ENCODE results near the gene USF3.

USF3 gene

DNA sequence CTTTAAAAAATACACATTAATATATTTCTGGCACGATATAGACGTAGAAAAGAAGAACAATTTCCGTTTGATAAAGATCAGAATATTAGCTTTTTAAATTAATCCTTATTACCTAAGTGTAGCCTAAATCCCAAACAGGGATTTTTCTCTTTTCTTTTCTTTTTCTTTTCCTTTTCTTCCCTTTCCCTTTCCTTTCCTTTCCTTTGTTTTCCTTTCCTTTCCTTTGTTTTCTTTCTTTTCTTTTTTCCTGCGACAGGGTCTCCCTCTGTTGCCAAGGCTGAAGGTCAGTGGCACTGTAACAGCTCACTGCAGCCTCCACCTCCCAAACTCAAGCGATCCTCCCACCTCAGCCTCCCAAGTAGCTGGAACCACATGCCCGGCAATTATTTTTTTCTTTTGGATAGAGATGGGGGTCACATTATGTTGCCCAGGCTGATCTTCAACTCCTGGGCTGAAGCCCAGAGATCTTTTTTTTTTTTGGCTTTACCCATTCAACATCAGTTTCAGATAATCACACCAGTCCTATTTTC is 1.8 kb upstream of the USF3 start:
- DNase-seq (ENCODE audit: low spot score): no peak

DNA sequence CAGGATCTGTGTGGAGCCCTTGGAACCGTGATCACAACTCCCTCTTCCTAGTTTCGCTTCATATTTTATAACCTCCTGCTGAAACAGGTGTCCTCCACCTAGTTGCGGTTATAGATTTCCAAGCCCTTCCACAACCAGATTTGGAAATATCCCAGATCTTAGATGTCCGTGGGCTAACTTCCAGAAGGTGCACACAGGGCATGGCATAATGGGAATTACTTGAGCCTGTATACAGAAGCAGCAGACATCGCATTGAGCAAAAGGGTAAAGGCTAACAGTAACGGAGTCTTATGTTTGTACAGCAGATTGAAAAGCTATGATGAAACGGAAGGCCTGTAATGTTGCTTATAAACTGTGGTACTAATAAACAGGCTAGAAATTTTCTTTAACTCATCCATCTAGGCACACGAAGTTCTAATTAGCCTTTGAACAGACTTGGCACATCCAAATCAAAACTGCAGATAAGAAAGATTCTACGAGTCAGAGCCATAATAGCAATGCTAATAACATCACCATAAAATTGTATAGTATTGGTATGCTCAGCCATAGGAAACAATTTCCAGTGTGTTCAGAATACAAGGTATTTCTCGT is 1.2 kb upstream of the USF3 start:
- no peak for DNase-seq (ENCODE audit: low spot score)

DNA sequence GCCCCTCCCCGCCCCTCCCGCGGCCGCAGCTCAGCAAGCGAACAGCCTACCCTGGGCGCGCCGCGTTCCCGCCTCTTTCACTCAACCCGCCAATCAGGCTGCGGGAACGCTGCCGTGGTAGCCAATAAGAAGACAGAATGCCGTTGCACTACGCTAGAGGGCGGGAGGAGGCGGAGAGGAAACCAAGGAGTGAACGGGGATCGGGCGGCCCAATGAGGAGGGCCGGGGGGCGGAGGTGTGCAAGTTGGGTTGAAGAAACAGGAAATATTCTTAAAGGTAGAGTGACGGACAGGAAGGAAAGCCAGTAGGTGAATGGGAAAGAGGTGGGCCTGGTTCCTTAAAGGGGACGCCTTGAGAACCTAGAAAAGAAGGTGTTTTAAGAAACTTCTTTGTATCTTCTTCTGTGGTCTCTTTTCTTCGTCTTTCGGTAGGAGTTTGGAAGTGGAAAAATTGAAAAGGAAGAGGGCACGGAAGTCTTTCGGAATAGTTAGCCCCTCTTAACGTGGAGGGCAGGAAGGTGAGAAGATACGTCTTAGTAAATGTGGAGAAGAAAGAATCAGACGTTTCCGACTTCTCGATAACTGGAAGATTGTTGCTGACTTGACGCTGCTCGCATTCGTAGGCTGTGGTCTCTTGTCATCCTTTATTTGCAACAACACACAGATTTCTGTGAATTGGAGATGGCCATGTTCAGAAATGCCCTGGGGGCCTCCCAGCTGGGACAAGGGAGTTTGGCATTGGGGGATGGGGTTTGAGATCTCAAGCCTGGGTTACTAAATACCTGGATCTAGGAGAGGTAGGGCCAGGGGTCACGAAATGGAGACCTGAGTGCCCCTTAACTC is 437 bp upstream of the USF3 start:
- DNase-seq (ENCODE audit: low spot score): peak; percentile 99

DNA sequence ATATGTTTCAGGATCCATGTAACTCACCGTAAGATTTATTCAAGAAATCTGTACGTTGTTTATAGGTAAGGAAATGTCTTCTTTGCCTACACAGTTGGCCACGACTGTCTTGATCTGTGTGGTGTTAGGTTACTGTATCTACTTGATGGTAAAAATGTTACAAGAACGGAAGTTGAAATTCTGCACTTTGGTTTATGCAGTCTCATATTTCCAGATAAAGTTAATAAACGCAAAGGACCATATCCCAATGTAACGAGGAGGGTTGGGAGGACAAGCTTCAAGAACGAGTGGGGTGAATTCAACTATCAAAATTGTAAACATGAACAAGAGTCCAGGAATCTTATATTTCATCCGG is 1.0 kb downstream of the USF3 start:
- DNase-seq (ENCODE audit: low spot score): no peak

DNA sequence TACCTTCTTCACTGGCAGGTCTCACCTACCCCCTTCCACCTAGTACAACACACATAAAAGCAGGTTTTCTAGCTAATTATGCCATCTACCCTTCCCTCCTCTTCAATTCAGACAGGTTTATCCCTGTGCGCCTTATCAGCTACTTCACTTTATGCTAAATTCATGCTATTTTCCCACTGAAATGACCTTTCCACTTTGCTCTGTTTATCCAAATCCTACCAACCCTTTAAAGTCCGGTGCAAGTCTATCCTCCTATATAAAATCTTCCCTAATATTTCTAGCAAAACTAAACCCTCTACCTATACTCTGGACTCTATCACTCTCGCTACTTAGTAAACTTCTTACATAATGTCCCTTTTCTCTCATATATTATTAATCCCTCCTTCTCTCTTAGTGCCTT is 6.0 kb downstream of the USF3 start:
- no peak for DNase-seq (ENCODE audit: low spot score)

DNA sequence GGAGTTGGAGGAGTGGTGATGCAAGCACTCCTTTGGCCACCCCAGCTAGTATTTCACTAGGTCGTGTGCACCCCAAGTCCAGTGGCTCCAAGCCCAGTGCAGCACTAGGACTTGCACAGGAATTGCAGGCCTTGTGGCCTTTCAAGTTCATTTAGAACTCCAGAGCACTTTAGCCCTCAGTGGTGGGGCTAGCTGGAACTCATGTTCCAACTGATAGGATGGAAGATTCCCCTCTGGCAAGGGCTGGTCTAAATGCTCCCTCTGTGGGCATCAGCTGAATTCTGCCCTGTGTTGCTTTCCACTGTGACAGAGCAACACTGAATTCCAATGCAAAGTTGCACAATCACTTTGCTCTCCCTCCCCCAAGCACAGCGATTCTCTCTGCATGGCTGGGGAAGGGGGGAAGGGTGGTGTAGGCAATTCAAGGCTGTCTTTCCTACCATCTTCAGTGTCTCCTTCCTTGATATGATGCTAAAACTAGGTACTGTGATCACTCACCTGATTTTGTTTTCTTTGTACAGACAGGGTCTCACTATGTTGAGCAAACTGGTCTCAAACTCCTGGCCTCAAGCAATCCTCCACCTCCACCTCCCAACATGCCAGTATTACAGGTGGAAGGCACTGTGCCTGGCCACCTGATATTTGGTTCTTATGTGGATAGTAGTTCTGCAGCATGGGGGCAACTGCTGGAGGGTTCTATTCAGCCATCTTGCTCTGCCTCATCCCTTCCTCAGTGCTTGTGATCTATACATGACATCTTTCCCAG is 10.3 kb downstream of the USF3 start:
- no peak for DNase-seq (ENCODE audit: low spot score)

DNA sequence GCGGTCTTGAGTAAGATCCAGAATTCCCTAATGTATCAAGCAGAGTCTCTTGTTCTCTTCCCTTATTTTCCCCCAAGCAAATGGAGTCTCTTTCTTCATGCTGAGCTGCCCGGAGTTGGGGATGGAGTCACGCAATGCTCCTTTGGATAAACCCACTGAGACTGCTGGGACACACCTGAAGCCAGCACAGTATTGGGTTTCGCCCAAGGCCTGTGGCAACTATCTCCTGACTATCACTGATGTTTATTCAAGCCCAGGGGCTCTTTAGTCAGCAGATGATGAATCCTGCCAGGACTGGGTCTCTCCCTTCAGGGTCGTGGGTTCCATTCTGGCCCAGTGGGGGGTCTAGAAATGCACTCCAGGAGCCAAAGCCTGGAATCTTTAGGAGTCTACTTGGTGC is 11.3 kb downstream of the USF3 start:
- DNase-seq (ENCODE audit: low spot score): no peak

DNA sequence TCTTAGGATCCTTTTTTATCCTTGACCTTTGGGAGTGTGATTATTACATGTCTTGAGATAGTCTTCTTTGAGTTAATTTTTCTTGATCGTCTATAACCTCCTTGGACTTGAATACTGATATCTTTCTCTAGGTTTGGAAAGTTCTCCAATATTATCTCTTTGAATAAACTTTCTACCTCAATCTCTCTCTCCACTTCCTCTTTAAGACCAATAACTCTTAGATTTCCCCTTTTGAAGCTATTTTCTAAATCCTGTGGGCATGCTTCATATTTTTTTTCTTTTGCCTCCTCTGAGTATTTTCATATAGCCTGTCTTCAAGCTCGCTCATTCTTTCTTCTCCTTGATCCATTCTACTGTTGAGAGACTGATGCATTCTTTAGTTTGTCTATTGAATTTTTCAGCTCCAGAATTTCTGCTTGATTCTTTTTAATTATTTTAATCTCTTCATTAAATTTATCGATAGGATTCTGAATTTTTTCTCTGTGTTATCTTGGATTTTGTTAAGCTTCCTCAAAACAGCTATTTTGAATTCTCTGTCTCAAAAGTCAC is 12.1 kb downstream of the USF3 start:
- no peak for DNase-seq (ENCODE audit: low spot score)

DNA sequence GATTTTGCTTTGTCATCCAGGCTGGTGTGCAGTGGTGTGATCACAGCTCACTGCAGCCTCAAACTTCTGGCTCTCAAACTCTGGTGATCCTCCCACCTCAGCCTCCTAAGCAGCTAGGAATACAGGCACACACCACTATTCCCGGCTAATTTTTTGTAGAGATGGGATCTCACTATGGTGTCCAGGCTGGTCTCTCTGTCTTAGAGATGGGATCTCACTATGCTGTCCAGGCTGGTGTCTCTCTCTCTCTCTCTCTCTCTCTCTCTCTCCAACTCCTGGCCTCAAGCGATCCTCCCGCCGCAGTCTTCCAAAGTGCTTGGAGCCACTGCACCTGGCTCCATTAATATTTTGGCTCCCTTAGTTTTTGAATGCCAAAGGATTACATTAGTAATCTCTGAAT is 17.7 kb downstream of the USF3 start:
- no peak for DNase-seq (ENCODE audit: low spot score)

DNA sequence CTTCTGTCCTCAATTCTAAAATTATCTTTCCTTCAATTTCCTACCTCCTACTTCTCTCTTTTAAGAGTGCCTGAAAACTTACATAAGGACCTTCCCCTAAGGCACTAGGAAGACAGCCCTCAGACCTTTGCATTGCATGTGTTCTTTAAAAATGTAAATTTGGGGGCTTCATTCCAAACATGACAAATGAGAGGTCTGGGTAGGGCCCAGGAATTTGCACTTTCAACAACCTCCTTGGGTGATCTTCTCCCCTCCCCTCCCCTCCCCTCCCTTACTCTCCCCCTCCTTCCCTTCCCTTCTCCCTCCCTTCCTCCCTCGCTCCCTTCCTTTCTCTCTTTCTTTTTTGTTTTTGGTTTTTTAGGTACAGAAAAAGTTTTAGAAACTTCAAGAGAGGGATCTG is 18.7 kb downstream of the USF3 start:
- DNase-seq (ENCODE audit: low spot score): no peak

DNA sequence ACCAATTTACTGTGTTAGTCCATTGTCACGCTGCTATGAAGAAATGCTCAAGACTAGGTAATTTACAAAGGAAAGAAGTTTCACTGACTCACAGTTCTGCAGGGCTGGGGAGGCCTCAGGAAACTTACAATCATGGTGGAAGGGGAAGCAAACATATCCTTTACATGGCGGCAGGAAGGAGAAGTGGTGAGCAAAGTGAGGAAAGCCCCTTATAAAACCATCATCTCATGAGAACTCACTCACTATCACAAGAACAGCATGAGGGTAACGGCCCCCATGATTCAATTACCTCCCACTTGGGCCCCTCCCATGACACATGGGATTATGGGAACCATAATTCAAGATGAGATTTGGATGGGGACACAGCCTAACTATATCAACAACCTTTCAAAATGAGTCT is 20.2 kb downstream of the USF3 start:
- DNase-seq (ENCODE audit: low spot score): no peak

DNA sequence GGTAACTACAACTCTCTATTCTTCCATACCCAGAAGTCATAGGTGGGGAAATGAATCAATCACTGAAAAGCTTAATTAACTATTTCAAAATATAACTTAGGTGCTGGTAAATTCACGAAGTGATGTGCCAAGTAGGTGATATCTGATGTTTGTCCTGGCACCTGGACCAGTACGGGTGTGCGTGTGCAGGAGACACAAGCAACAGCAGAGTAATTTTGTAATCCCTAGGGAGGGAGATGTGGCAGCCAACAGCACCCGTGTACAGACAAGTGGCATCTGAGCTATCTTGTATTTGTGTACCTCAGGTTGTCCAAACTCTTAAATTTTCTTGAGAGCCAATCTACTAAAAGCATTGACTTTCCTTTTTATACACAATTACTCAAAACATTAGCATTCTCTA is 22.8 kb downstream of the USF3 start:
- DNase-seq (ENCODE audit: low spot score): no peak

DNA sequence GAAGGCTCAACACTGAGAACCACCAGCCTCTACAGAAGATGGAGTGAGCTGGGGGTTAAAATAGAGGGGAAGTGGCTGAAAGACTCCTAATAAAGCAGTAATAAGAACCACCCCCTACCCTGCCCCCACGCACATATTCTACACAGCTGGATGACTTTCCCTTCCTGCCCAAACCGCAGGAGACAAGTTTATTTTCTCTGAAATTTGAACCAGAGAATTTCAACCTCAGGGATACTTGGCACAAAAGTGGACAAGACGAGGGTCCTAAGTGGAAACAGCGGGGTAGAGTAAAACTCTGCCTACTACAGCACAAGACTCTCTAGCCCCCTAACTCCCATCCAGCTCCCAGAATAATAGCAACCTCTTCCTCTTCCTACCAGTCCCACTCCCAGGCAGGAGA is 28.4 kb downstream of the USF3 start:
- no peak for DNase-seq (ENCODE audit: low spot score)

DNA sequence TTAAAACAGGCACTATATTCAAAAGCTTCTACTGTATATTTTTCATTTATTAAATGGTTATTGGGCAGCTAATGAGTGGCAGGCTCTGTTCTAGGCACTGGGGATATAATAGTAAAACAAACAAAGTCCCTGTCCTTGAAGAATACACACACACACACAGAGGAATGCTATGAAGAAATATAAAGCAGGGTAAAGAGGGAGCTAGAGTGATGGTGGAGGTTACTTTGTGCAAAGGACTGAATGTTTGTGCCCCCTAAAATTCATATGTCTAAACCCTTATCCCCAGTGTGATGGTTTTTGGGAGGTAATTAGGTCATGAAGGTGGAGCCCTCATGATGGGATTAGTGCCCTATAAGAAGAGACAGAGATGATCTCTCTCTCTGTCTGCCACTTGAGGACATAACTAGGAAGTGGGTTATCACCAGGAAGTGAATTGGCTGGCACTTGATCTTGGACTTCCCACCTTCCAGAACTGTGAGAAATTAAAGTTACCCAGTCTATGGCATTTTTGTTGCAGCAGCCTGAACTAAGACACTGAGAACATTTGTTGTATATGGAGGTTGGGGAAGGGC is 31.8 kb downstream of the USF3 start:
- no peak for DNase-seq (ENCODE audit: low spot score)

DNA sequence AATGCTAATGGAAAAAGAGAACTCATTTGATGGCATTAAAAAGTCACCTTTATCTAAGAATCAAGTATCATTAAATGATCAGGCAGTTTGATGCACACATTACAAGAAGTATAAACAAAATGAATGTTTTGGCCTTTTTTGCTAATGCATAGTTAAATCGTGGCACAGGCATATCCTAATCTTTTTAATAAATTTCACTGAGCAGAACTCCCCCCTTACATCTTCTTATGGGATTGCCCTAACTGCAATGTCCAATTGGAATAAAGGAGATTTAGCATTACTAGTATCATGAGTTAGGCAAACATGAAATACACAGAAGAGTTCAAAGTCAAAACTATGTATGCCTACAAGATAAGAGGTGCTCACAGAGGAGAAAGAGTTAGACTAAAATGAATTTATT is 32.7 kb downstream of the USF3 start:
- DNase-seq (ENCODE audit: low spot score): no peak

DNA sequence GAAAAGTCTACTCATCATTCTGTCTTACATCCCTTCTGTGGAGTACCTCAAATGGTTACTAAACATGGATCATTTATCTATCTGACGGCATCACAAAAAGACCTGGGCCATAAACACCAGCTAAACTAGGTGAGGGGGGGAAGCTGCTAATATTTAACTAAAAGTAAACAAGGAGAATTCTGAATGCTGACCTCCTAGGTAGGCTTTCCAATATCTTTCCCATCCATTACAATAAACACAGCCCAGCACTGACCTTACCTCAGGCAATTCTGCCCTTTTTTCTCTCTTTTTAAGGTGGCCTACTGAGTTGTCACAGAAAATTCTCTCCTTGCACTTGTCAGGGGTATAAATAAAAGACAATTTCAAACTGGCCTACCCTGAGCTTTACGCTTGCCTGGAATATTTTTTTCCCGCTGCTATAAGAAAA is 33.1 kb downstream of the USF3 start:
- no peak for DNase-seq (ENCODE audit: low spot score)

DNA sequence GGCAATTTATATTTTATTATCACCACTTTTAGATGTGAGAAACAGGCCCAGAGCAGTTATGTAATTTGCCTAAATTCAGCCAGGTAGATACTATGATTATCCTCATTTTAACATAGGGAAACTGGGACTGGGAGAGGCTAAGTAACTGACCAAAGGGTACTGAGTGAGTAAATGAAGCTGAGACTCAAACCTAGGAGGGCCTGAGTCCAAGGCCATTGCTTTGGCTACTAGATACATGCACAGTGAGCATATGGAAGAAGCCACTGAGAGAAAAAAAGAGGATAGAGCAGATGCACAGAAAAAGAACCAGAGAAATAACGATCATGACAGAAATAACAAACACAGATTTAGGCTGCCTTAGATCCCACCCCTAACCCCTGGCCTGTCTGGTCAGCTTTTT is 33.6 kb downstream of the USF3 start:
- DNase-seq (ENCODE audit: low spot score): no peak

DNA sequence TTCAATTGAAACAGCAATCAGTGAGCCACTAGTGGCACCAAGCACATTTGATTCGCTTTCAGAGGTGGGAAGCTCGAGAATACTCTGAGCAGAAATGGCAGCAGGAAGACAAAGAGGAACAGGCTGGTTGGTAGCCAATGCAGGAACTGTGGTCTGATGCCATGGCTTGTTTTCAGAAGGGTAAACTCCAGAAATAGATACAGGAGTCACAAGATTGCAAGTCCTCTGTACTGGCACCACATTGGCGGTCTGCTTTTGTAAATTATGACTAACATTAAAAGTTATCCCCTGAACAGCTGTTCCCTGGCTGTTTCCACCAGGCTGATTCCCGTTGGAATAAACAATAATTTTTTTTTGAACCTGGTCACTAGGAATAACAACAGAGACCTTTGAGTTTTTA is 35.5 kb downstream of the USF3 start:
- DNase-seq (ENCODE audit: low spot score): no peak

DNA sequence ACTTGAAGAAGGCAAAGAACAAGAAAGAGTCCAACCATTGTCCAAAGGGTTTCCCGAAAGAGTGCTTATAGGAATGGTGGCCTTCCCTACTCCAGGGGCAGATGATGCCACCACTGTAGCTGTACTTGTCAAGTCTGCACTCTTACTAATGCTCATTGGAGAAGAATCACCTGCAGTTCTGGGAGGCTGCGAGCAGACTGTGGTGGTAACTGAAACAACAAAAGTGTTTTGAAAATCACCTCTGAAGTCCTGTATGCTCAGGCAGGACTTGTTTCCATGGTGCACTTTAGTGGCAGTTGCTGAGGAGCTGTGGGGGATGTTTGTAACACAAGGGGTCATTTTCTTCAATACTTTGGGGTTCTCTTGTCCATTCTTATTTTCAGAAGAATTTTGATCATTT is 36.0 kb downstream of the USF3 start:
- DNase-seq (ENCODE audit: low spot score): no peak

DNA sequence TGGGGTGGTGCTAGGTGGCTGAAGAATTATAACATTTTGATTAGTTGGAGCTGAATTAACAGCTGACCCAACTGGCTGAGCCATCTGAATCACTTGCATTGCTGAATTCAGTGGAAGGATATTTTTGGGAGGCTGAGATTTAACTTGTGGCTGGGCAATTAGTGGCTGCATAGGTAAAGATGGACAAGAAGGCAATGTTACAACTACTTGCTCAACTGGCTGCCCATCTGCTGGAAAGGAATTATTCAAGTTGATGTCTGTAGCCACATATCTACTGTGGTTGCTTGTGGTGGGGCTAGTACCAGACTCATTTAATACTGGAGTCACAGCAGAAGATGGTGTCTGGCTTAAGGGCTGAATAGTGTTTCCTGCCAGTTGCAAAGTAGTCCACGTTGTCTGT is 36.4 kb downstream of the USF3 start:
- DNase-seq (ENCODE audit: low spot score): no peak

DNA sequence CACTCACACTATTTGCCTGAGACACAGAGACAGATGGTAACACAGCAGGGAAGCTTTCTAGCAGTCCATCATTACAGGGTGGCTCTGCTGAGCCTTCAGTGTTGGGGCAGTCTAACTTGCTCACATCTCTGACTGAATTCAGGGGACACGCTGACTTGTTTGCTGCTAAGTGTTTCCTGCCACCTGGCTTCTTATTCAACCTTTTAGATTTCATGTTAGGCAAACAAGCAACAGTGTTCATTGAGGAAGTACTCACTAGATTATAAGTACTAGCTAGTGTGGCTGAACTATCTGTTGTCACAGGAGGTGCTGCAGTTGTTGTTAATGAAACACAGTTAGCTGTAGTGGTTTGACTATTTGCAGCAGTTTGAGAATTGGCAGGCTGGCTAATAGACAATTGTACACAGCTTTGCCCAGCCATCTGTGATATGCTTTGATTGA is 37.3 kb downstream of the USF3 start:
- no peak for DNase-seq (ENCODE audit: low spot score)

DNA sequence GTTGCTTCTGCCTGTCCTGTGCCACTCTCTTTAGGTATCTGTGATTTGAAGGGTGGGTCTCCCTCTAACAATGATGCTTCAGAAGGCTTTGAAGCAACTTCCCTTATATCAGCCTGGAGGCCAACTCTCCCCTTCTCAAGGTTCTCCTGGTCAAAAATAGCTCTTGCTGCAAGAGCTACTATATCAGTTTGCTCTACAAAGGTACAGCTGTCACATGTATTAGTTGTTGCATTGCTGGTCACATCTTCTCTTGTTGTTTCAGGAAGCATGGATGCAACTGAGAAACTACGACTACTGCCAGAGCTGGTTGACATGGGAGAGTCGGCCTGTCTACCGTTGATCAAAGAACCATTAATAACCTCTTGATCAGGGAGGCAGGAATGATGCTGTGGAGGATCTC is 38.3 kb downstream of the USF3 start:
- DNase-seq (ENCODE audit: low spot score): no peak

Measured in CD4-positive, alpha-beta T cell treated with Interleukin-6 at 100 ng/mL for 8 hours (primary cell).